OCI-LY3 (cell line): ENCODE measurements around the gene CLSTN2.

Experiments
- H2AFZ ChIP-seq: fragments of 200-600, 300-600 bp; shearing (Covaris generic); 2 replicates; pipeline ENCODE4 v1.6.0; 2014; ENCODE audit warnings: antibody characterized with exemption, low read depth, low read length
- H3K27ac ChIP-seq: fragments of 200-600, 300-600 bp; sonication (generic); 2 replicates; pipeline ENCODE4 v1.5.1; 2014; ENCODE audit warnings: mild to moderate bottlenecking, low read length, moderate library complexity, mixed read lengths
- H3K27me3 ChIP-seq: fragments of 200-600, 300-600 bp; sonication (generic); 2 replicates; pipeline ENCODE4 v1.6.1; 2014; ENCODE audit warnings: low read depth, low read length, mixed read lengths
- H3K36me3 ChIP-seq: fragments of 200-600, 300-600 bp; sonication (generic); replicated peaks from 2 replicates; pipeline ENCODE3; 2014; ENCODE audit warnings: low read depth, low read length, mixed read lengths
- H3K4me1 ChIP-seq: fragments of 300-600, 200-600 bp; sonication (generic); 2 replicates; pipeline ENCODE4 v1.6.1; 2014; ENCODE audit warnings: low read length, mixed read lengths
- H3K4me2 ChIP-seq: fragments of 200-600, 300-600 bp; sonication (generic); 2 replicates; pipeline ENCODE4 v1.6.1; 2014; ENCODE audit warnings: low read length, mixed read lengths
- H3K4me3 ChIP-seq: fragments of 300-600, 200-600 bp; sonication (generic); 2 replicates; pipeline ENCODE4 v1.5.1; 2014; ENCODE audit warnings: antibody characterized with exemption, mild to moderate bottlenecking, low read length, moderate library complexity
- H3K79me2 ChIP-seq: fragments of 300-600, 200-600 bp; shearing (Covaris generic); 2 replicates; pipeline ENCODE4 v1.6.1; 2014; ENCODE audit warnings: mild to moderate bottlenecking, low read length, mixed read lengths
- H3K9ac ChIP-seq: fragments of 300-600, 200-600 bp; shearing (Covaris generic); 2 replicates; pipeline ENCODE4 v1.6.0; 2014; ENCODE audit warnings: mild to moderate bottlenecking, low read length, moderate library complexity
- H3K9me3 ChIP-seq: fragments of 200-600, 300-600 bp; shearing (Covaris generic); 2 replicates; pipeline ENCODE4 v1.6.1; 2014; ENCODE audit warnings: low read length, mixed read lengths; ENCODE audit not compliant: insufficient read depth
- H4K20me1 ChIP-seq: fragments of 200-600, 300-600 bp; sonication (generic); 2 replicates; pipeline ENCODE4 v1.6.1; 2016; ENCODE audit warnings: low read length, mixed read lengths; ENCODE audit not compliant: insufficient read depth
- EZH2phosphoT487 ChIP-seq: fragments of 200-600 bp; shearing (Covaris generic); IDR thresholded peaks from 2 replicates; pipeline ENCODE4 v1.6.1; 2018; ENCODE audit warnings: antibody characterized with exemption, mixed run types, low read depth
- TF ChIP-seq, protein P1 (sequence below): fragments of 200-600, 300-600 bp; sonication (generic); IDR thresholded peaks from 2 replicates; pipeline ENCODE4 v1.5.1; 2014; ENCODE audit warnings: antibody characterized with exemption, low read length, low read depth

The CLSTN2 gene

DNA sequence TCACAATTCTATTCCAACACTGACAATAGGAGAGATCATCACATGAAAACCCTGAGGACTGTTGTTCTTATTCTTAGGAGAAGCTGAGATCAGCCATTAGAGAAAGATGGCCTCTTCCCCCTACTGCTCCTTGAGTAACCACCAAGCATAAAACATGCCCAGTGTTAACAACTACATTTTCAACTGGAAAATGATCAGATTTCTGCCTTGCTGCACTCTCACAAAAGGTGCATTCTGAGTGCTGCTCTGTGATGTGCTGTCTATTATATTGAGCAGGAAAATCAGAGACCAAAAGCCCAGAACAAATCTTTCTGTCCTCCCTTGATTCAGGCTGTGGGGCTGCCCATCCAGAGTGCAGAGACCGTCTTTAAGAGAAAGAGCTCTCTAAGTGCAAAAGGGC is 438.2 kb downstream of the CLSTN2 start:
- H3K9ac ChIP-seq: no peak overlapping the region
- no peaks in the 10 kb centered on the region for H3K79me2 ChIP-seq
- no peaks in the 10 kb centered on the region for H3K4me1 ChIP-seq
- no peaks in the 10 kb centered on the region for H3K36me3 ChIP-seq
- H3K27me3 ChIP-seq: no peaks in the 10 kb centered on the region
- no peaks in the 10 kb centered on the region for H3K9me3 ChIP-seq
- no peak overlapping the region for H3K4me3 ChIP-seq
- no peak overlapping the region for H3K27ac ChIP-seq
- H3K4me2 ChIP-seq: no peak overlapping the region
- H4K20me1 ChIP-seq: no peaks in the 10 kb centered on the region
- no peak for TF ChIP-seq EZH2phosphoT487
- TF ChIP-seq, protein P1, sequence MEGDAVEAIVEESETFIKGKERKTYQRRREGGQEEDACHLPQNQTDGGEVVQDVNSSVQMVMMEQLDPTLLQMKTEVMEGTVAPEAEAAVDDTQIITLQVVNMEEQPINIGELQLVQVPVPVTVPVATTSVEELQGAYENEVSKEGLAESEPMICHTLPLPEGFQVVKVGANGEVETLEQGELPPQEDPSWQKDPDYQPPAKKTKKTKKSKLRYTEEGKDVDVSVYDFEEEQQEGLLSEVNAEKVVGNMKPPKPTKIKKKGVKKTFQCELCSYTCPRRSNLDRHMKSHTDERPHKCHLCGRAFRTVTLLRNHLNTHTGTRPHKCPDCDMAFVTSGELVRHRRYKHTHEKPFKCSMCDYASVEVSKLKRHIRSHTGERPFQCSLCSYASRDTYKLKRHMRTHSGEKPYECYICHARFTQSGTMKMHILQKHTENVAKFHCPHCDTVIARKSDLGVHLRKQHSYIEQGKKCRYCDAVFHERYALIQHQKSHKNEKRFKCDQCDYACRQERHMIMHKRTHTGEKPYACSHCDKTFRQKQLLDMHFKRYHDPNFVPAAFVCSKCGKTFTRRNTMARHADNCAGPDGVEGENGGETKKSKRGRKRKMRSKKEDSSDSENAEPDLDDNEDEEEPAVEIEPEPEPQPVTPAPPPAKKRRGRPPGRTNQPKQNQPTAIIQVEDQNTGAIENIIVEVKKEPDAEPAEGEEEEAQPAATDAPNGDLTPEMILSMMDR: no peak
- no peak overlapping the region for H2AFZ ChIP-seq

DNA sequence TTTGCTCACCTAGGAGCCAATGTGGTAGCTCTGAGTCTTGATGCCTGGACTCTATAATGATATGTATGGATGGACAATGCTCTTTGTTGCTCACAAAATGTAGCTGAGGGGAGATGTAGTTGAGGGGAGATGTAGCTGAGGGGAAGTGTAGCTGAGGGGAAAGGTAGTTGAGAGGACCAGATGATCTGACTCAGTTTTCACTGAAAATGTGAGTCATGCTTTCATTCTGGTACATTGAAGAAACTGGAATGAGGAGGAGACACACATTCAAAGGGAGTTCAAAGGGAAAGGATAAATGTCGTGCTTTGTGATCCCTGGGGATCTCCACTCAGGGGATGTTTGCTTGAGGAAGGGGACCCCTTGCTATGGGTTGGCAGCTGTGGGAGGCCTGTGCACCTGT is 440.0 kb downstream of the CLSTN2 start:
- H3K4me2 ChIP-seq: no peak overlapping the region
- H3K36me3 ChIP-seq: no peaks in the 10 kb centered on the region
- H3K27ac ChIP-seq: no peak overlapping the region
- H4K20me1 ChIP-seq: no peaks in the 10 kb centered on the region
- H2AFZ ChIP-seq: no peak overlapping the region
- H3K9me3 ChIP-seq: no peaks in the 10 kb centered on the region
- H3K27me3 ChIP-seq: no peaks in the 10 kb centered on the region
- H3K4me1 ChIP-seq: no peaks in the 10 kb centered on the region
- no peak overlapping the region for H3K4me3 ChIP-seq
- no peaks in the 10 kb centered on the region for H3K79me2 ChIP-seq
- no peak for TF ChIP-seq EZH2phosphoT487
- TF ChIP-seq, protein P1: no peak
- no peak overlapping the region for H3K9ac ChIP-seq

DNA sequence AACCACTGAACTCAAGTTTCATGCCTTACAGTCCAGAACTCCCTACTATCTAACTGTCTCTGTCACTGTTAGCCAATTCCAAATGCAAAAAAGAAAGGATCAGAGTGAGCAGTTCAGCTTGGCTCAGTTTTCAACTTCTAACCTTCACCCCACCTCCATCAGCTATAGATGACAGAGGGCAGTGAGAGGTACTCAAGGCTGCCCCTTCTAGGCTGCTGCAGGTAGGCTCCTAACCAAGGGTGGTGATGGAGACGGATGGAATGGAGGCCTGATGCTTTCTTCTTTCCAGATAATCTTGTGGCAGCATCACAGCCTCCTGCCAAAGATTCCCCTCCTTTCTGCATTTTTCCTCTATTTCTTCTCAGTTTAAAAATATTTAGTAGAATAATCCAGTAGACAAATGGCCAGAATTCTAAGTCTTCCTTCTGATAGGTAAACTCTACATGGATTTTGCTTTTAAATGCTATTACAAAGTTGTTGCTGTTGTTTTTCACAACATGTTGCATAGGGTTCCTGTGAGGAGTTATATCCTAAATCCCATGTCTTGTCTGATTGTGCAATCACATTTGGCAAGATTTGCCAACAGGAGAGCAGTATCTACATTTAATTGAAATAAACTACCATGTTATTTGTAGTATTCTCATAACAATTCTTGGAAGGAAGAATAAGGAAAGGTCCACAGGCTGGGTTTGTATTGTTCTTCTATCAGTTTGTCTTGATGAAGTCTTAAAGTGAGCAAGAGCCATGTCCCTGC is 441.3 kb downstream of the CLSTN2 start:
- H3K9ac ChIP-seq: no peak overlapping the region
- TF ChIP-seq, protein P1: no peak
- no peak for TF ChIP-seq EZH2phosphoT487
- no peaks in the 10 kb centered on the region for H3K79me2 ChIP-seq
- H3K4me1 ChIP-seq: no peaks in the 10 kb centered on the region
- no peaks in the 10 kb centered on the region for H4K20me1 ChIP-seq
- no peak overlapping the region for H3K4me3 ChIP-seq
- no peaks in the 10 kb centered on the region for H3K36me3 ChIP-seq
- no peak overlapping the region for H3K27ac ChIP-seq
- no peak overlapping the region for H2AFZ ChIP-seq
- H3K4me2 ChIP-seq: no peak overlapping the region
- H3K27me3 ChIP-seq: no peaks in the 10 kb centered on the region
- no peaks in the 10 kb centered on the region for H3K9me3 ChIP-seq

DNA sequence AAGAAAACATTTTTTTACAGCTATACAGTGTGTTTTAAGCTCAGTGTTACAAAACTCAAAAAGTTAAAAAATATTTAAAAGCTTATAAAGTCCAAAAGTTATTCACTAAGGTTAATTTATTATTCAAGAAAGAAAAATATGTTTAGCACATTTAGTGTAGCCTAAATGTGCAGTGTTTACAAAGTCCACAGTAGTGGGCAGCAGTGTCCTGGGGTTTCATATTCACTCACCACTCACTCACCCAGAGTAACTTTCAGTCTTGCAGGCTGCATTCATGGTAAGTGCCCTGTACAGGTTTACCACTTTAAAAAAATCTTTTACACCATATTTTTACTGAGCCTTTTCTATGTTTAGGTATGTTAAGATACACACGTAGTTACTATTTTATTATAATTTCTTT is 442.7 kb downstream of the CLSTN2 start:
- no peak overlapping the region for H3K9ac ChIP-seq
- no peaks in the 10 kb centered on the region for H4K20me1 ChIP-seq
- no peaks in the 10 kb centered on the region for H3K27me3 ChIP-seq
- no peak overlapping the region for H3K4me2 ChIP-seq
- no peaks in the 10 kb centered on the region for H3K79me2 ChIP-seq
- no peaks in the 10 kb centered on the region for H3K4me1 ChIP-seq
- H3K36me3 ChIP-seq: no peaks in the 10 kb centered on the region
- no peak overlapping the region for H3K4me3 ChIP-seq
- no peak overlapping the region for H3K27ac ChIP-seq
- TF ChIP-seq EZH2phosphoT487: no peak
- TF ChIP-seq, protein P1: no peak
- H2AFZ ChIP-seq: no peak overlapping the region
- H3K9me3 ChIP-seq: no peaks in the 10 kb centered on the region
